ENCODE results near the gene PCGF1. TPM values are rescaled to one million over a fixed set of nuclear protein-coding genes. Genes with fewer than 3 reads are reported as not detected.

The PCGF1 gene
- total RNA-seq, 2 experiments from 2014 or later: 9.9 to 15.9 TPM

DNA sequence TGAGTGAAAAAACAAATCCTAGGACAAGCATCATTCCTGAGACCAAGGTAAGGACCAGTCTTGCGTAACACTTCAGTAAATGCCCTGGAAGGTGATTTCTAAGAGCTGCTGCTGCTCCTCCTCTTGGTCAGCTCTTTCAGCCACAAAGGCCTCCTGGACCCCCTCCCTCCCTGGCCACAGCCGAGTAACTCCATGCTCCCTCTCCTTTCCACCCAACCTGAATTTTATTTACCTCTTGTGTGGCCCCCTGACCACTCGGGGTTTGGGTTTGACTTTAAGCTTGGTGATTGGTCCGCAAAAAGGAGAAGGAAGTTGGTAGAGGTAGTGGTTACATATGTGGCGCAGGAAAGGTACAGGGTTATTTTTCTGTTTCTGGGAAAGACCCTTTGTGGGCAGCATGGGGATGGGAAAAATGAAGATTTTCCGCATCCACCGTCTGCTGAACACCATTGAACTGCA is 31.4 kb upstream of the PCGF1 start:
- H4K20me1 ChIP-seq (ENCODE audit: insufficient read depth, low read length): no peaks in the 10 kb centered on the region
- H3K4me1 ChIP-seq (ENCODE audit: insufficient read depth, low read length, poor library complexity, severe bottlenecking): no peaks in the 10 kb centered on the region
- no peaks in the 10 kb centered on the region for H3K36me3 ChIP-seq (ENCODE audit: insufficient read depth, low read length)
- no peak overlapping the region for H3K4me3 ChIP-seq (ENCODE audit: low read depth, low read length, poor library complexity, severe bottlenecking)
- H3K79me2 ChIP-seq (ENCODE audit: insufficient read depth, low read depth, low read length): no peaks in the 10 kb centered on the region
- TF ChIP-seq CTCF (conservative IDR thresholded peaks at IDR 0.05; ENCODE audit: low read length): no peak
- TF ChIP-seq EZH2phosphoT487 (IDR thresholded peaks at IDR 0.05; ENCODE audit: borderline replicate concordance, low read depth, low read length): no peak
- H3K9me2 ChIP-seq (ENCODE audit: insufficient read depth, low read length): no peaks in the 10 kb centered on the region
- ChIA-PET CTCF (ENCODE audit: unreplicated experiment) (no interaction called here), POLR2A (no interaction called here)
- no peaks in the 10 kb centered on the region for H3K9me3 ChIP-seq (ENCODE audit: low read length)
- intact Hi-C loops (cut with micrococcal nuclease; ENCODE audit: unreplicated experiment): no loop called here
- no TSS peak for BruUV-seq (replicated peaks)
- no peak overlapping the region for H3K4me2 ChIP-seq (ENCODE audit: low read length)
- H3K27ac ChIP-seq (ENCODE audit: low read depth, low read length, poor library complexity, severe bottlenecking): no peak overlapping the region
- H2AFZ ChIP-seq (ENCODE audit: low read length): no peak overlapping the region
- no peak for DNase-seq (ENCODE audit: low spot score)

- Histone ChIP-seq H3K4me3 (ENCODE audit: low read depth, low read length, poor library complexity, severe bottlenecking) (no peak overlapping the region), H3K4me2 (ENCODE audit: low read length) (no peak overlapping the region), H3K79me2 (ENCODE audit: insufficient read depth, low read depth, low read length) (no peaks in the 10 kb centered on the region), H3K9me2 (ENCODE audit: insufficient read depth, low read length) (no peaks in the 10 kb centered on the region), H2AFZ (ENCODE audit: low read length) (no peak overlapping the region), H3K9me3 (ENCODE audit: low read length) (no peaks in the 10 kb centered on the region), H4K20me1 (ENCODE audit: insufficient read depth, low read length) (no peaks in the 10 kb centered on the region), H3K36me3 (ENCODE audit: insufficient read depth, low read length) (peaks cover 14% of the 10 kb centered on the region; the same call in 1 of the 2 replicates), H3K4me1 (ENCODE audit: insufficient read depth, low read length, poor library complexity, severe bottlenecking) (peaks cover under 1% of the 10 kb centered on the region), H3K27ac (ENCODE audit: low read depth, low read length, poor library complexity, severe bottlenecking) (no peak overlapping the region)
- no peak for DNase-seq (ENCODE audit: low spot score)
- TF ChIP-seq EZH2phosphoT487 (IDR thresholded peaks at IDR 0.05; ENCODE audit: borderline replicate concordance, low read depth, low read length) (no peak), CTCF (conservative IDR thresholded peaks at IDR 0.05; ENCODE audit: low read length) (no peak)
- no TSS peak for BruUV-seq (replicated peaks)
- ChIA-PET POLR2A (no interaction called here), CTCF (ENCODE audit: unreplicated experiment) (no interaction called here)
- intact Hi-C loops (cut with micrococcal nuclease; ENCODE audit: unreplicated experiment): no loop called here
Measured at GRCh38 chr2:74537140-74537539, 29.6 kb upstream of the PCGF1 start.

GRCh38 chr2:74536166-74536950 is 28.9 kb upstream of the PCGF1 start:
- POLR2A ChIA-PET: no interaction called here
- CTCF ChIA-PET (ENCODE audit: unreplicated experiment): no interaction called here
- H4K20me1 ChIP-seq (ENCODE audit: insufficient read depth, low read length): no peaks in the 10 kb centered on the region
- H3K27ac ChIP-seq (ENCODE audit: low read depth, low read length, poor library complexity, severe bottlenecking): no peak overlapping the region
- H3K9me2 ChIP-seq (ENCODE audit: insufficient read depth, low read length): no peaks in the 10 kb centered on the region
- no peaks in the 10 kb centered on the region for H3K9me3 ChIP-seq (ENCODE audit: low read length)
- peaks cover 9% of the 10 kb centered on the region for H3K4me1 ChIP-seq (ENCODE audit: insufficient read depth, low read length, poor library complexity, severe bottlenecking)
- BruUV-seq (replicated peaks): no TSS peak
- peaks cover under 1% of the 10 kb centered on the region; the same call in 1 of the 2 replicates for H3K79me2 ChIP-seq (ENCODE audit: insufficient read depth, low read depth, low read length)
- H3K4me2 ChIP-seq (ENCODE audit: low read length): no peak overlapping the region
- TF ChIP-seq EZH2phosphoT487 (IDR thresholded peaks at IDR 0.05; ENCODE audit: borderline replicate concordance, low read depth, low read length) (no peak), CTCF (conservative IDR thresholded peaks at IDR 0.05; ENCODE audit: low read length) (no peak; the same call in 1 of the 2 replicates)
- no peak overlapping the region for H2AFZ ChIP-seq (ENCODE audit: low read length)
- H3K36me3 ChIP-seq (ENCODE audit: insufficient read depth, low read length): peaks cover 22% of the 10 kb centered on the region; the same call in 1 of the 2 replicates
- no peak overlapping the region for H3K4me3 ChIP-seq (ENCODE audit: low read depth, low read length, poor library complexity, severe bottlenecking)
- no peak for DNase-seq (ENCODE audit: low spot score)
- intact Hi-C loops (cut with micrococcal nuclease; ENCODE audit: unreplicated experiment): no loop called here
